Left cardiac atrium (tissue), 4 donors: Measurements from ENCODE around the gene EXD3. TPM values are rescaled to one million over a fixed set of nuclear protein-coding genes. Genes with fewer than 3 reads are reported as not detected.
"Not testable (repeated sequence)": the region's sequence is repeated elsewhere in the genome, so short reads cannot be mapped to it uniquely, and the experiment has no call there.

Source experiments
- ATAC-seq, 2 donors: fragments of 200-7000 bp; cut with Tn5 transposase; one replicate each; pipeline ENCODE4 v1.9.1; 2020; ENCODE audit warnings: mild to moderate bottlenecking in 2 of 2, moderate library complexity in 2 of 2
- DNase-seq: peaks from one replicate; pipeline ENCODE4 v3.0.0-alpha.2; 2020
- intact Hi-C, 2 donors: fragments of 100-400 bp; cut with DNase I; formaldehyde crosslinking; loops; one replicate each; pipeline versions ENCODE4 v1.14.1 to v1.15.1; 2022 to 2023
- microRNA-seq, 2 donors: library from miRNA; unstranded; fragments of <30 nt; microRNA quantifications; one replicate each; pipeline ENCODE4 v1.2.0, GENCODE V29; 2020
- total RNA-seq, 2 donors: library from RNA; stranded (reverse); fragmentation: NEBNext Ultra II Directional; extraction: Animal tissue kit (Norgen Biotek cat#: 25700); gene quantifications; one replicate each; pipeline ENCODE4 v1.2.1, GENCODE V29; 2021
- donor health status: DM: no; HTN: yes; CAD: no.
- donor health status: DM: no; HTN: yes; CAD: no; lungs with severe emphysema.
- donor health status: DM: yes; HTN: yes; CAD: no.
- donor health status: Dilated cardiomyopathy.

Gene EXD3
- total RNA-seq, 2 donors from 2014 or later, result 8.0 to 11.7 TPM

GRCh38 chr9:137264067-137264466 is 158.9 kb downstream of the EXD3 start:
- intact Hi-C loops, result no loop called here
- DNase-seq (no peak), ATAC-seq (no peak)

DNA sequence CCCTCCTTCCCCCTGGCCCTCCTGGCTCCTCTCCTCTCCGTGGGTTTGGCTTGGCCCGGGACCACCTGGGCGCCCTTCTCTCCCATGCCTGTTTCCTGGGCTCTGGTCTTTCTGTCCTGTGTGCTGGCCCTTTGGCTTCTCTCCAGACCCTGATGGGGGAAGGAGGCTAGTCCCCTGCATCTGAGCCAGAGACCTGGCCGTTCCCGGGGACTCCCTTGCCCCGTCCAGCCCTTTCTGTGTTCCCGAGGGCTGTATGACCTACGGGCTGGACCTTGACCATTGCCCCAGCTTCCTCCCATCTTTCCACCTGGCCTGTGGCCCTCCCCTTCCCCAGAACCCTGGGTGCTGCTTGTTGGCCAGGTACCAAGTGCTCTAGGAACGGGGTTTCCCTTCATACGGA is 159.5 kb downstream of the EXD3 start:
- no peak for ATAC-seq
- DNase-seq, result no peak
- intact Hi-C loops, result no loop called here

DNA sequence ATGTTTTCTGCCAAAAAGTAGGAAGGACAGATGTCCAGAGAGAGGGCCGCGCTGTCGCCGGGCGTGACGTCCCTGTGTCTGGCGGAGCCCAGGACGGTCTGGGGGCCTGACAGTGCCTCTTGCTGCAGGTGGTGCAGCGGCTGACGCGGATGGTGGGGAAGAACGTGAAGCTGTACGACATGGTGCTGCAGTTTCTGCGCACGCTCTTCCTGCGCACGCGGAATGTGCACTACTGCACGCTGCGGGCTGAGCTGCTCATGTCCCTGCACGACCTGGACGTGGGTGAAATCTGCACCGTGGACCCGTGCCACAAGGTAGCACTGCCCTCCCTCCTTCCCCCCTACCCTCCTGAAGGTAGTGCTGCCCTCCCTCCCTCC is 160.1 kb downstream of the EXD3 start:
- DNase-seq (no peak), ATAC-seq (peak in 1 of 2 donors; percentile 20)
- intact Hi-C loops, result no loop called here

- ATAC-seq, intact Hi-C loops: not testable (repeated sequence)
- DNase-seq, result peak; percentile 58
Observed at GRCh38 chr9:137262173-137262908, 160.6 kb downstream of the EXD3 start.

Small RNA genes within 50 kb of the gene (microRNA-seq; reads per million reads assigned to microRNA genes)
- gene MIR7114, result 0.27 to 0.60 reads per million in 2 donors

Other genes with a start within 250 kb of the EXD3 start
- gene ANAPC2, start 234.6 kb downstream of the EXD3 start, total RNA-seq, result 10 to 100 TPM; 31.2 to 32.5 TPM
- gene SSNA1, start 234.5 kb downstream of the EXD3 start, total RNA-seq, result 10 to 100 TPM; 53.1 to 55.1 TPM
- gene TPRN, start 222.4 kb downstream of the EXD3 start, total RNA-seq, result 10 to 100 TPM in 1 of 2 donors, 1 to 10 TPM in 1; 7.6 to 11.4 TPM
- gene TMEM203, start 217.5 kb downstream of the EXD3 start, total RNA-seq, result 10 to 100 TPM; 32.9 to 34.5 TPM
- 1 to 10 TPM; 5.9 to 6.5 TPM for gene NDOR1, start 217.5 kb downstream of the EXD3 start, total RNA-seq
- 10 to 100 TPM; 15.6 to 18.1 TPM for gene RNF208, start 200.9 kb downstream of the EXD3 start, total RNA-seq
- under 1 TPM in 1 of 2 donors, not detected in 1; 0.62 TPM for gene CYSRT1, start 198.0 kb downstream of the EXD3 start, total RNA-seq
- not detected for gene RNF224, start 195.7 kb downstream of the EXD3 start, total RNA-seq
- gene SLC34A3, start 192.3 kb downstream of the EXD3 start, total RNA-seq, result not detected
- 100 to 1,000 TPM; 324 to 437 TPM for gene TUBB4B, start 181.9 kb downstream of the EXD3 start, total RNA-seq
- gene STPG3, start 171.9 kb downstream of the EXD3 start, total RNA-seq, result under 1 TPM in 1 of 2 donors, not detected in 1; 0.59 TPM
- gene NELFB, start 167.8 kb downstream of the EXD3 start, total RNA-seq, result 10 to 100 TPM; 35.1 to 38.1 TPM
- 1 to 10 TPM; 6.2 to 9.4 TPM for gene TOR4A, start 145.4 kb downstream of the EXD3 start, total RNA-seq
- 10 to 100 TPM in 1 of 2 donors, 1 to 10 TPM in 1; 4.9 to 11.5 TPM for gene NRARP, start 120.9 kb downstream of the EXD3 start, total RNA-seq
- 1 to 10 TPM; 2.5 to 5.3 TPM for gene NOXA1, start 231 bp upstream of the EXD3 start, total RNA-seq
- not detected for gene ENTPD8, start 18.2 kb upstream of the EXD3 start, total RNA-seq
- 10 to 100 TPM; 20.5 to 25.1 TPM for gene NSMF, start 36.2 kb upstream of the EXD3 start, total RNA-seq
- 1 to 10 TPM; 5.8 to 6.1 TPM for gene PNPLA7, start 127.2 kb upstream of the EXD3 start, total RNA-seq
- 100 to 1,000 TPM; 171 to 182 TPM for gene MRPL41, start 128.7 kb upstream of the EXD3 start, total RNA-seq
- 10 to 100 TPM; 18.4 to 21.4 TPM for gene DPH7, start 155.8 kb upstream of the EXD3 start, total RNA-seq
- 10 to 100 TPM in 1 of 2 donors, 1 to 10 TPM in 1; 9.4 to 12.2 TPM for gene ZMYND19, start 167.3 kb upstream of the EXD3 start, total RNA-seq
- gene ARRDC1, start 182.5 kb upstream of the EXD3 start, total RNA-seq, result 10 to 100 TPM; 17.3 to 20.0 TPM
- 10 to 100 TPM; 31.9 to 38.1 TPM for gene EHMT1, start 195.8 kb upstream of the EXD3 start, total RNA-seq